Ovary (tissue), 9 donors: ENCODE results near the gene ALG5. TPM values are rescaled to one million over a fixed set of nuclear protein-coding genes. Genes with fewer than 3 reads are reported as not detected.

Source experiments
- DNase-seq, 5 donors: peaks; one replicate each; pipeline ENCODE4 v3.0.0-alpha.2; 2019 to 2020
- H3K27ac ChIP-seq, 2 donors: fragments of 200-600 bp; one replicate each; pipeline versions ENCODE4 v1.5.1 to v1.8.0; 2019 to 2022
- H3K27me3 ChIP-seq: fragments of 200-600 bp; one replicate; pipeline ENCODE4 v1.8.0; 2022
- H3K36me3 ChIP-seq: fragments of 200-600 bp; sonication (generic); one replicate; pipeline ENCODE4 v1.5.1; 2019
- H3K4me1 ChIP-seq: one replicate; pipeline ENCODE4 v1.8.1; 2013; ENCODE audit warnings: mild to moderate bottlenecking, moderate library complexity; ENCODE audit not compliant: insufficient read depth
- H3K4me3 ChIP-seq: fragments of 200-600 bp; sonication (generic); one replicate; pipeline ENCODE4 v1.5.1; 2017
- H3K9me3 ChIP-seq, 2 donors: fragments of 200-600 bp in 1 of 2; sonication (generic) in 1 of 2; one replicate each; pipeline versions ENCODE4 v1.5.1 to v1.8.1; 2013 to 2019; ENCODE audit warnings: mild to moderate bottlenecking in 1 of 2, moderate library complexity in 1 of 2
- EP300 ChIP-seq: sonication (generic); formaldehyde crosslinking; IDR thresholded peaks from one replicate; pipeline ENCODE4 v1.6.1; 2017; ENCODE audit warnings: antibody characterized with exemption
- POLR2A ChIP-seq: fragments of 450-650 bp; IDR thresholded peaks from one replicate; pipeline ENCODE4 v1.6.1; 2017; ENCODE audit warnings: antibody characterized with exemption, mild to moderate bottlenecking, moderate library complexity
- WGBS, 3 donors: extraction: QIAGEN DNeasy Blood & Tissue Kit in 1 of 3; methylation state at CpG; one replicate each; pipeline versions ENCODE4 v1.1.5 to v1.1.7; 2013 to 2017; 5-methylcytosine and 5-hydroxymethylcytosine counted together
- intact Hi-C, 4 donors: fragments of 100-400 bp; cut with DNase I; formaldehyde crosslinking; loops; one replicate each; pipeline versions ENCODE4 v1.11.0 to v1.15.1; 2022 to 2023
- polyA plus RNA-seq, 2 donors: library from polyadenylated mRNA; stranded (reverse); fragments of 200-250 nt in 1 of 2; fragments of 350-450 nt in 1 of 2; fragmentation: Illumina TruSeq in 1 of 2; extraction: RNeasy Lipid Tissue Mini Kit (QIAGEN cat#74804) in 1 of 2; gene quantifications; one replicate each; pipeline ENCODE4 v1.2.3, GENCODE V29; 2013 to 2014
- total RNA-seq, 7 donors: library from RNA; depleted of rRNA in 2 of 7; stranded (reverse); fragments of >200 nt in 2 of 7; fragmentation: NEBNext Ultra II Directional in 3 of 7; extraction: Animal tissue kit (Norgen Biotek cat#: 25700) in 3 of 7; gene quantifications; one replicate each; pipeline versions ENCODE4 v1.1.0 to v1.2.4, GENCODE V29; 2016 to 2023
- TF ChIP-seq, protein P1 (sequence below), 3 donors: fragments of 450-650 bp in 2 of 3; fragments of 200-600 bp in 1 of 3; IDR thresholded peaks; one replicate each; pipeline versions ENCODE4 v1.5.1 to v1.8.0; 2016 to 2022; ENCODE audit warnings: antibody characterized with exemption in 3 of 3, mild to moderate bottlenecking in 1 of 3
- donor health status: DM: no; HTN: no; CAD: no; lungs with moderate emphysema.
- donor health status: DM: no; HTN: no; CAD: no.
- donor health status: Bipolar disorder and iron deficiency.
- donor health status: DM: yes; HTN: yes; CAD: no.
- donor health status: DM: no; HTN: no; CAD: no.
- donor health status: DM: yes; HTN: yes; CAD: no.

The ALG5 gene
- total and polyA plus RNA-seq, 9 donors, result 19.8 to 37.7 (median 24.6) TPM

DNA sequence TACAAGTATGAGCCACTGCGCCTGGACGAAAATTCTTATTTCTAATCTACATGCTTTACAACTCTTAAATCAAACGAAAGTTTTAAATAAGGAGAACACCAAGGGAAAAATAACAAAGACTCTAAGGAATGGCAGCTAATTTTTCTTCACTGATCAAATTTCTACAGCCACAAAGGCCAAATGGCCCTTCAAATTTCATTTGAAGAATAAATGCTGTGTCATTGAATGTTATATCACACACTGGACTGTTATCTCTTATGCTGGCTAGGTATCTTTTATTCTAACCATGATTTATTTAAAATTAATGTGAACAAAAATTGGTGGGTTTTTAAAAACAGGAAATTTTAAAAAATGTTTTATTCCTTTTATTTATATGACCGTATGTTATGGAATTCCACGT, 93.2 kb downstream of the ALG5 start:
- WGBS, 3 donors, result 87 to 92% (median 87%) methylated on average over 5 of the region's 5 CpGs
- TF ChIP-seq, protein P1, sequence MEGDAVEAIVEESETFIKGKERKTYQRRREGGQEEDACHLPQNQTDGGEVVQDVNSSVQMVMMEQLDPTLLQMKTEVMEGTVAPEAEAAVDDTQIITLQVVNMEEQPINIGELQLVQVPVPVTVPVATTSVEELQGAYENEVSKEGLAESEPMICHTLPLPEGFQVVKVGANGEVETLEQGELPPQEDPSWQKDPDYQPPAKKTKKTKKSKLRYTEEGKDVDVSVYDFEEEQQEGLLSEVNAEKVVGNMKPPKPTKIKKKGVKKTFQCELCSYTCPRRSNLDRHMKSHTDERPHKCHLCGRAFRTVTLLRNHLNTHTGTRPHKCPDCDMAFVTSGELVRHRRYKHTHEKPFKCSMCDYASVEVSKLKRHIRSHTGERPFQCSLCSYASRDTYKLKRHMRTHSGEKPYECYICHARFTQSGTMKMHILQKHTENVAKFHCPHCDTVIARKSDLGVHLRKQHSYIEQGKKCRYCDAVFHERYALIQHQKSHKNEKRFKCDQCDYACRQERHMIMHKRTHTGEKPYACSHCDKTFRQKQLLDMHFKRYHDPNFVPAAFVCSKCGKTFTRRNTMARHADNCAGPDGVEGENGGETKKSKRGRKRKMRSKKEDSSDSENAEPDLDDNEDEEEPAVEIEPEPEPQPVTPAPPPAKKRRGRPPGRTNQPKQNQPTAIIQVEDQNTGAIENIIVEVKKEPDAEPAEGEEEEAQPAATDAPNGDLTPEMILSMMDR (IDR thresholded peaks at IDR 0.05), result no peak
- TF ChIP-seq EP300 (no peak), POLR2A (no peak)
- Histone ChIP-seq H3K27me3 (no peaks in the 10 kb centered on the region), H3K4me1 (no peaks in the 10 kb centered on the region), H3K4me3 (no peak overlapping the region), H3K9me3 (no peaks in the 10 kb centered on the region), H3K36me3 (no peaks in the 10 kb centered on the region), H3K27ac (no peak overlapping the region)
- intact Hi-C loops, result no loop called here
- DNase-seq, result no peak

DNA sequence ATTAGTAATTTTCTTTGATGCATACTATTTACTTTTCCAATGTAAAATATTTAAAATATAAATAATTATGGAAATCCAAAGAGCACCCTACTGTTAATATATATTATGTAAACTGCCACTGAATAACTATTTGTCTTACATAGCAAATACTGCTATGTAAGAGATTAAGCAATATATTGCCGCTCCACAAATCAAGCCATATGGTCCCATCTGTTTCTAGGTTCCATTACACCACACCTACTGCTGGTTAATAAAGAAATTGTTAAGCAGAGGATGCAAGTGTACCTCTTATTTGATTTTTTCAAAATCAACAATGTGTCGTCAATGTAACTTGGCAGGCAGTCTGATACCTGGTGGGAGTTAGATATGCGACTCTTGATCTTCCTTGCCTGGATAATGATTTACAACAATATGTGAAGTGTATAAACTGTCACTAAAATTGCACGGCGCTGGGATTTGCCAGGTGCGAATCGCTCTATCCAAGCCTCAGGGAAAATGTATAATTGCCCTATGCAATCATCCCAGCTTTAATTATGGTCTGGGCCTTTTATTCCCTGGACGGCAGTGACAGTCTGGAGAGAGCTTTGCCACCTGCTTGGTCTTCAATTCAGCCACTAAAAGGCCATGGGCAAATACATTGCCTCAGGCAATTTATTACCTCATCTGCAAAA, 95.1 kb downstream of the ALG5 start:
- H3K36me3 ChIP-seq, result no peaks in the 10 kb centered on the region
- intact Hi-C loops, result no loop called here
- DNase-seq, result no peak
- H3K9me3 ChIP-seq, result no peaks in the 10 kb centered on the region
- no peaks in the 10 kb centered on the region for H3K27me3 ChIP-seq
- TF ChIP-seq, protein P1 (IDR thresholded peaks at IDR 0.05), result no peak
- TF ChIP-seq EP300 (no peak), POLR2A (no peak)
- H3K4me3 ChIP-seq, result no peak overlapping the region
- 81 to 87% (median 83%) methylated on average over 8 of the region's 8 CpGs for WGBS, 3 donors
- no peaks in the 10 kb centered on the region for H3K4me1 ChIP-seq
- no peak overlapping the region for H3K27ac ChIP-seq

Other genes starting within 250 kb of the ALG5 start
- 10 to 100 TPM in 1 of 7 donors, 1 to 10 TPM in 6; 6.9 to 10.9 (median 7.8) TPM for gene RFXAP, start 180.1 kb downstream of the ALG5 start, total RNA-seq
- 1 to 10 TPM; 5.4 to 6.3 TPM for gene RFXAP, start 180.1 kb downstream of the ALG5 start, polyA plus RNA-seq
- 10 to 100 TPM in 6 of 7 donors, 1 to 10 TPM in 1; 7.6 to 26.5 (median 13.4) TPM for gene SMAD9, start 79.1 kb downstream of the ALG5 start, total RNA-seq
- 10 to 100 TPM; 10.2 to 10.5 TPM for gene SMAD9, start 79.1 kb downstream of the ALG5 start, polyA plus RNA-seq
- gene EXOSC8, start 1.4 kb upstream of the ALG5 start, total RNA-seq, result 10 to 100 TPM; 26.1 to 68.2 (median 34.2) TPM
- 10 to 100 TPM; 33.2 to 37.5 TPM for gene EXOSC8, start 1.4 kb upstream of the ALG5 start, polyA plus RNA-seq
- 10 to 100 TPM; 36.6 to 57.1 (median 50.9) TPM for gene SUPT20H, start 60.3 kb upstream of the ALG5 start, total RNA-seq
- gene SUPT20H, start 60.3 kb upstream of the ALG5 start, polyA plus RNA-seq, result 100 to 1,000 TPM in 1 of 2 donors, 10 to 100 TPM in 1; 31.7 to 108 TPM
- not detected for gene CSNK1A1L, start 106.3 kb upstream of the ALG5 start, total RNA-seq
- not detected for gene CSNK1A1L, start 106.3 kb upstream of the ALG5 start, polyA plus RNA-seq